Karpas-422 (cell line): ENCODE data around the gene SCLT1. TPM values are rescaled to one million over a fixed set of nuclear protein-coding genes. Genes with fewer than 3 reads are reported as not detected.
A peak's percentile ranks its signal among the peaks of the same experiment; 100 is the strongest.

Experiments used
- DNase-seq: peaks from one replicate; pipeline ENCODE4 v3.0.0-alpha.2; 2015
- H2AFZ ChIP-seq: fragments of 200-600 bp; sonication (generic); 2 replicates; pipeline ENCODE4 v1.6.1; 2014; ENCODE audit warnings: antibody characterized with exemption, low read length, mixed read lengths
- H3K27ac ChIP-seq: fragments of 200-600 bp; sonication (generic); 2 replicates; pipeline ENCODE4 v1.5.1; 2014; ENCODE audit warnings: mild to moderate bottlenecking, low read length, moderate library complexity
- H3K27me3 ChIP-seq: fragments of 200-600 bp; sonication (generic); 2 replicates; pipeline ENCODE4 v1.6.1; 2014; ENCODE audit warnings: low read length, mixed read lengths
- H3K36me3 ChIP-seq: fragments of 200-600 bp; sonication (generic); 2 replicates; pipeline ENCODE4 v1.6.1; 2014; ENCODE audit warnings: low read length, mixed read lengths; ENCODE audit not compliant: insufficient read depth
- H3K4me1 ChIP-seq: fragments of 200-600 bp; sonication (generic); 2 replicates; pipeline ENCODE4 v1.6.1; 2014; ENCODE audit warnings: mild to moderate bottlenecking, low read length, mixed read lengths
- H3K4me2 ChIP-seq: fragments of 200-600 bp; sonication (generic); 2 replicates; pipeline ENCODE4 v1.6.1; 2014; ENCODE audit warnings: low read length, low read depth, mild to moderate bottlenecking; ENCODE audit not compliant: poor library complexity, severe bottlenecking
- H3K4me3 ChIP-seq: fragments of 200-600 bp; sonication (generic); 2 replicates; pipeline ENCODE4 v1.5.1; 2014; ENCODE audit warnings: mild to moderate bottlenecking, antibody characterized with exemption, low read length, mixed read lengths
- H3K79me2 ChIP-seq: fragments of 200-600 bp; sonication (generic); 2 replicates; pipeline ENCODE4 v1.6.1; 2014; ENCODE audit warnings: mild to moderate bottlenecking, low read length, mixed read lengths
- H3K9ac ChIP-seq: fragments of 200-600 bp; sonication (generic); 2 replicates; pipeline ENCODE4 v1.6.0; 2014; ENCODE audit warnings: low read length
- H3K9me2 ChIP-seq: fragments of 200-600 bp; sonication (generic), shearing (Covaris generic); replicated peaks from 2 replicates; pipeline ENCODE4 v1.6.0; 2014; ENCODE audit warnings: mild to moderate bottlenecking, low read length, moderate library complexity; ENCODE audit not compliant: insufficient read depth
- H3K9me3 ChIP-seq: fragments of 300-700, 200-600 bp; sonication (generic); 2 replicates; pipeline ENCODE4 v1.6.1; 2014; ENCODE audit warnings: low read length, mixed read lengths
- H4K20me1 ChIP-seq: fragments of 200-600 bp; sonication (generic); 2 replicates; pipeline ENCODE4 v1.6.1; 2014; ENCODE audit warnings: mild to moderate bottlenecking, antibody characterized with exemption, low read length, low read depth; ENCODE audit not compliant: insufficient read depth
- total RNA-seq: library from RNA; depleted of rRNA; stranded (reverse); fragments of >200 nt; shearing (Covaris generic); gene quantifications from 2 replicates; pipeline ENCODE4 v1.2.3, GENCODE V29; 2014; ENCODE audit warnings: low replicate concordance

SCLT1 gene
- total RNA-seq, 1 experiment from 2014 or later: 79.9 TPM

GRCh38 chr4:128876200-128876599 lies 217.1 kb downstream of the SCLT1 start:
- Histone ChIP-seq H2AFZ (no peak overlapping the region), H3K4me2 (no peak overlapping the region)
- DNase-seq: no peak

GRCh38 chr4:128871948-128872347 lies 221.4 kb downstream of the SCLT1 start:
- Histone ChIP-seq H3K36me3 (peaks cover 92% of the 10 kb centered on the region), H3K27ac (no peak overlapping the region), H3K9me3 (no peaks in the 10 kb centered on the region), H3K4me2 (no peak overlapping the region), H3K9me2 (no peaks in the 10 kb centered on the region), H3K79me2 (peaks cover 31% of the 10 kb centered on the region), H4K20me1 (no peaks in the 10 kb centered on the region), H3K27me3 (no peaks in the 10 kb centered on the region), H3K4me1 (peaks cover 15% of the 10 kb centered on the region), H3K9ac (no peak overlapping the region), H2AFZ (no peak overlapping the region), H3K4me3 (no peak overlapping the region)
- DNase-seq: no peak

More at GRCh38 chr4:128876200-128876599, 217.1 kb downstream of the SCLT1 start:
- H3K9me3 ChIP-seq: no peaks in the 10 kb centered on the region
- no peaks in the 10 kb centered on the region for H4K20me1 ChIP-seq
- H3K27ac ChIP-seq: peak overlapping the region; percentile 15; the same call in 1 of the 2 replicates
- no peaks in the 10 kb centered on the region for H3K9me2 ChIP-seq
- H3K4me3 ChIP-seq: no peak overlapping the region
- peaks cover 25% of the 10 kb centered on the region for H3K4me1 ChIP-seq
- H3K27me3 ChIP-seq: no peaks in the 10 kb centered on the region
- H3K36me3 ChIP-seq: peaks cover 52% of the 10 kb centered on the region
- no peak overlapping the region for H3K9ac ChIP-seq
- H3K79me2 ChIP-seq: no peaks in the 10 kb centered on the region; the same call in 1 of the 2 replicates

- peaks cover 93% of the 10 kb centered on the region for H3K36me3 ChIP-seq
- H3K9me2 ChIP-seq: no peaks in the 10 kb centered on the region
- no peak for DNase-seq
- H3K79me2 ChIP-seq: peaks cover 51% of the 10 kb centered on the region
- no peaks in the 10 kb centered on the region for H3K27me3 ChIP-seq
- no peak overlapping the region for H3K4me3 ChIP-seq
- no peaks in the 10 kb centered on the region for H4K20me1 ChIP-seq
- peaks cover 21% of the 10 kb centered on the region for H3K4me1 ChIP-seq
- no peak overlapping the region for H2AFZ ChIP-seq
- no peak overlapping the region for H3K9ac ChIP-seq
- H3K27ac ChIP-seq: no peak overlapping the region
- H3K9me3 ChIP-seq: no peaks in the 10 kb centered on the region
- no peak overlapping the region for H3K4me2 ChIP-seq
Observed at GRCh38 chr4:128869776-128870509, 223.4 kb downstream of the SCLT1 start.

GRCh38 chr4:128868758-128869157 lies 224.6 kb downstream of the SCLT1 start:
- H4K20me1 ChIP-seq: no peaks in the 10 kb centered on the region
- H3K79me2 ChIP-seq: peaks cover 62% of the 10 kb centered on the region
- H3K4me2 ChIP-seq: no peak overlapping the region
- no peak overlapping the region for H3K9ac ChIP-seq
- peaks cover 28% of the 10 kb centered on the region for H3K4me1 ChIP-seq
- no peak overlapping the region for H2AFZ ChIP-seq
- DNase-seq: no peak
- no peak overlapping the region for H3K27ac ChIP-seq
- no peak overlapping the region for H3K4me3 ChIP-seq
- H3K36me3 ChIP-seq: peaks cover 92% of the 10 kb centered on the region
- no peaks in the 10 kb centered on the region for H3K27me3 ChIP-seq
- no peaks in the 10 kb centered on the region for H3K9me3 ChIP-seq
- H3K9me2 ChIP-seq: no peaks in the 10 kb centered on the region

GRCh38 chr4:128866691-128867090 lies 226.6 kb downstream of the SCLT1 start:
- Histone ChIP-seq H3K9me3 (no peaks in the 10 kb centered on the region), H3K79me2 (peaks cover 73% of the 10 kb centered on the region), H3K27ac (peak overlapping the region; percentile 73), H2AFZ (no peak overlapping the region), H3K4me3 (peak overlapping the region; percentile 22; the same call in 1 of the 2 replicates), H3K27me3 (no peaks in the 10 kb centered on the region), H3K4me2 (peak overlapping the region; percentile 56), H3K9ac (peak overlapping the region; percentile 26), H3K36me3 (peaks cover 80% of the 10 kb centered on the region), H3K4me1 (peaks cover 42% of the 10 kb centered on the region), H4K20me1 (no peaks in the 10 kb centered on the region), H3K9me2 (no peaks in the 10 kb centered on the region)
- no peak for DNase-seq

- Histone ChIP-seq H3K9me3 (no peaks in the 10 kb centered on the region), H3K27me3 (no peaks in the 10 kb centered on the region), H4K20me1 (no peaks in the 10 kb centered on the region), H2AFZ (no peak overlapping the region), H3K4me2 (peak overlapping the region; percentile 56), H3K9me2 (no peaks in the 10 kb centered on the region), H3K79me2 (peaks cover 73% of the 10 kb centered on the region), H3K36me3 (peaks cover 79% of the 10 kb centered on the region), H3K9ac (peak overlapping the region; percentile 26), H3K27ac (peak overlapping the region; percentile 73), H3K4me3 (peak overlapping the region; percentile 22; the same call in 1 of the 2 replicates), H3K4me1 (peaks cover 42% of the 10 kb centered on the region)
- peak; percentile 79 for DNase-seq
Observed at GRCh38 chr4:128866269-128866668, 227.1 kb downstream of the SCLT1 start.

- H3K27me3 ChIP-seq: no peaks in the 10 kb centered on the region
- H3K4me1 ChIP-seq: peaks cover 42% of the 10 kb centered on the region
- DNase-seq: no peak
- H2AFZ ChIP-seq: no peak overlapping the region
- peaks cover 75% of the 10 kb centered on the region for H3K79me2 ChIP-seq
- H3K4me2 ChIP-seq: peak overlapping the region; percentile 56
- peaks cover 76% of the 10 kb centered on the region for H3K36me3 ChIP-seq
- H3K9ac ChIP-seq: 0 out of 2 replicates have a peak overlapping the region, but pooled peaks have one; percentile 3
- no peaks in the 10 kb centered on the region for H3K9me3 ChIP-seq
- 0 out of 2 replicates have a peak overlapping the region, but pooled peaks have one; percentile 6 for H3K4me3 ChIP-seq
- H4K20me1 ChIP-seq: peaks cover 2% of the 10 kb centered on the region; the same call in 1 of the 2 replicates
- H3K9me2 ChIP-seq: no peaks in the 10 kb centered on the region
- no peak overlapping the region; the same call in 1 of the 2 replicates for H3K27ac ChIP-seq
Observed at GRCh38 chr4:128865132-128865531, 228.2 kb downstream of the SCLT1 start.

GRCh38 chr4:128863312-128864075 lies 229.8 kb downstream of the SCLT1 start:
- H3K27ac ChIP-seq: 0 out of 2 replicates have a peak overlapping the region, but pooled peaks have one; percentile 6
- no peaks in the 10 kb centered on the region for H3K9me2 ChIP-seq
- H3K4me2 ChIP-seq: no peak overlapping the region

More at GRCh38 chr4:128863312-128864075, 229.8 kb downstream of the SCLT1 start:
- H4K20me1 ChIP-seq: peaks cover 11% of the 10 kb centered on the region; the same call in 1 of the 2 replicates
- peaks cover 42% of the 10 kb centered on the region for H3K4me1 ChIP-seq
- no peak overlapping the region for H3K4me3 ChIP-seq
- peaks cover 67% of the 10 kb centered on the region for H3K79me2 ChIP-seq
- H3K9me3 ChIP-seq: no peaks in the 10 kb centered on the region
- peaks cover 74% of the 10 kb centered on the region for H3K36me3 ChIP-seq
- peak; percentile 84 for DNase-seq
- H3K9ac ChIP-seq: no peak overlapping the region
- no peaks in the 10 kb centered on the region for H3K27me3 ChIP-seq
- no peak overlapping the region for H2AFZ ChIP-seq
